Measurements from ENCODE around the gene AK9. TPM values are rescaled to one million over a fixed set of nuclear protein-coding genes. Genes with fewer than 3 reads are reported as not detected.

AK9 gene
- total RNA-seq, 5 donors from 2014 or later (not counting 1 experiment from before 2014, with no cell fraction given) = 7.9 to 12.6 (median 10.2) TPM

DNA sequence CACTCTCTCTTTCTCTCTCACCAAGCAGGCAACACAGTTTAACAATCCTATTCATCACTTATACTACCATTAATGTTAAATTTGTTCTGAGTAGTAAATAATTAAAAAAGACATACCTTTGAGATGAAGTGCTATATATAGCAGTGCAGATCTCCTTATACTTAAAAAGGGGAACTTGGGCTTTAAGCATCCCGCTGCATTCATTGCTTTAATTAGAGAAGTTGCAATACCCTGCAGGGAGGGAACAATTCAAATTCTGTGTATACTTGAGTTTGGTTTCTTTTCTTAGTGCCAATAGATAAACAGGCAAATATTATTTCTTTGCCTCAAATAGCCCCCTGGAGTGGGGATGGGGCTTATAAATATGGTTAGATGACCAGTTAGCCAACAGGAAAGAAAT, 197.1 kb downstream of the AK9 start:
- Histone ChIP-seq H3K4me3 (ENCODE audit: control insufficient read depth in 1 of 2, extremely low read depth in 1 of 2, low read length in 1 of 2) (no peak overlapping the region), H3K9me3 (no peaks in the 10 kb centered on the region), H3K4me1 (ENCODE audit: control insufficient read depth in 1 of 2, extremely low read depth in 1 of 2, insufficient read depth in 2 of 2, low read length in 2 of 2) (peaks cover 15 to 19% of the 10 kb centered on the region in 2 experiments), H3K27me3 (replicated peaks in 1 of 2; ENCODE audit: control insufficient read depth in 2 of 2, extremely low read depth in 1 of 2, insufficient read depth in 2 of 2, low read length in 1 of 2) (no peaks in the 10 kb centered on the region), H3K36me3 (ENCODE audit: control insufficient read depth in 2 of 2, extremely low read depth in 1 of 2, insufficient read depth in 1 of 2, low read length in 1 of 2) (no peaks in the 10 kb centered on the region), H3K27ac (ENCODE audit: low read length) (no peak overlapping the region)
- POLR2A ChIA-PET = no interaction called here
- DNase-seq = no peak
- Mint-ChIP-seq H3K27ac (no peak overlapping the region), H3K4me3 (no peak overlapping the region), H3K36me3 (no peaks in the 10 kb centered on the region), H3K27me3 (no peaks in the 10 kb centered on the region), H3K9me3 (no peaks in the 10 kb centered on the region), H3K4me1 (peaks cover 19 to 33% (median 28%) of the 10 kb centered on the region in 3 donors)
- CTCF ChIA-PET = no interaction called here
- no peak for ATAC-seq (replicated peaks in 1 of 4)
- WGBS (ENCODE audit: insufficient coverage) = no CpG with 5 or more reads among the region's 1 CpG

DNA sequence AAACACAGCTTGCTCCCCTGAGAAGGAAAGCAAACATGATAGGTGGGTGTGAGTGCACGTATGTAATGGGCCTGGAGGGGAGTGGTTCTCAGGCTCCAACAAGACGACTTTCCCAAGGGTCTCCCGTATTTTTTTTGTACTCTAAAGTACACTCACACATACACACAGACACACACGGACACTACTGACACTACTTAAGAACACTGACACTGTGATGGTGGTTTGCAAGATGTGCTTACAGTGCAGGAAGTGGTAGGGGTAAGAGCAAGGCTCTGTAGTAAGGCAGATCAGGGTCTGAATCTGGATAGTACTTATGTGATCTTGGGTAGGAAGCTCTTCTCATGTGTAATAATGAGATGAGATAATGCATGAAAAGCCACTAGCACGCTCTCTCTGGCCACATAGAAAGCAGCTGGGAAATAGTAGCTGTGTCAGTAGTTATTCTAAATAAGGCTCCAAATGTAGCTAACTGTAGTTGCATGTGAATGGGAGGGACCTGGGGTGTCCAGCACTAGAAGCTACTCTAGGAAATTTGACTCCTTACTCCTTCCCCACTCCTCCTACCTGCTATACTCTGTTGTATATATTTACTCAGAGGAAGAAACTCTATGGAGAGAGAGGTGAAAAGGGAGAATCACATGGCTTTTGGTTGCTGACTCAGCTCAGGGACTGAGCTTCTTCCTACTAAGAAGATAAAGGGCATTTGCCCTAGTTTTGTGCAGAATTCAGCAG, 199.6 kb downstream of the AK9 start:
- H3K36me3 Mint-ChIP-seq = no peaks in the 10 kb centered on the region
- Histone ChIP-seq H3K4me3 (ENCODE audit: control insufficient read depth in 1 of 2, extremely low read depth in 1 of 2, low read length in 1 of 2) (no peak overlapping the region), H3K9me3 (no peaks in the 10 kb centered on the region), H3K36me3 (ENCODE audit: control insufficient read depth in 2 of 2, extremely low read depth in 1 of 2, insufficient read depth in 1 of 2, low read length in 1 of 2) (no peaks in the 10 kb centered on the region), H3K27me3 (replicated peaks in 1 of 2; ENCODE audit: control insufficient read depth in 2 of 2, extremely low read depth in 1 of 2, insufficient read depth in 2 of 2, low read length in 1 of 2) (no peaks in the 10 kb centered on the region), H3K4me1 (ENCODE audit: control insufficient read depth in 1 of 2, extremely low read depth in 1 of 2, insufficient read depth in 2 of 2, low read length in 2 of 2) (peaks cover 15% of the 10 kb centered on the region in 2 experiments), H3K27ac (ENCODE audit: low read length) (peak overlapping the region; percentile 69)
- DNase-seq = peak in 17 of 35 experiments; percentile 4 to 56 (median 18)
- peaks cover 17 to 25% (median 19%) of the 10 kb centered on the region in 3 donors for H3K4me1 Mint-ChIP-seq
- no peaks in the 10 kb centered on the region for H3K9me3 Mint-ChIP-seq
- ATAC-seq (replicated peaks in 1 of 4) = peak; percentile 97 to 99 (median 99)
- ChIA-PET POLR2A (interaction anchor here in 1 of 2 donors (0.8 to 1.3 kb wide), 2 partner anchors 25 to 51 kb away, joined by 3 to 4 read pairs; partner anchors contain the start of genes PPIL6 and SMPD2), CTCF (interaction anchor here (0.7 to 1.4 kb wide), 9 partner anchors 8 to 548 kb away, joined by 3 to 20 read pairs (median 4); partner anchors contain the start of genes MICAL1 (in 1 of the 2) and ZBTB24 (in 1 of the 2))
- H3K4me3 Mint-ChIP-seq = peak overlapping the region in 1 of 3 donors; percentile 18
- 0% methylated on average over 1 of the region's 5 CpGs for WGBS (ENCODE audit: insufficient coverage)
- no peaks in the 10 kb centered on the region for H3K27me3 Mint-ChIP-seq
- H3K27ac Mint-ChIP-seq = peak overlapping the region; percentile 87 to 92

DNA sequence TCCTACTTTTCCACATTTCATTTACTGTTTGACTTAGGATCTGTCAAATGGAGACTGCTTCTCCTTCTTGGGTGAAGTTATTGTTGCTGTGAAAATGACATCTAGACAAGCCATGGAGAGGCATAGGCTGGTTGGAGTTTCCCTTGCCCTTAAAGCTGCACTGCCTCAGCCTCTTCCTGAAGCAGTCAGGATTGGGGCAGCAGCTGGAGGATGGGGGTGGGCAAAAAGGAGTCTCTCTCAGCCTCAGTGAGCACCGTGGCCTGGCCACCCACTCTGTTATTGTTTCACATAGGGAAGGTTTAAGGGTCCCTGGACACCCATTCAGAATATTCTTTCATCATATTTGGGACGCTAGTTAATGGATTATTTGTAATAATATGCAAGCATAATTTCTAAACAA, 200.3 kb downstream of the AK9 start:
- Mint-ChIP-seq H3K36me3 (no peaks in the 10 kb centered on the region), H3K27ac (peak overlapping the region; percentile 87 to 92), H3K27me3 (no peaks in the 10 kb centered on the region), H3K4me1 (peaks cover 17 to 23% (median 17%) of the 10 kb centered on the region in 3 donors), H3K4me3 (peak overlapping the region in 1 of 3 donors; percentile 18), H3K9me3 (no peaks in the 10 kb centered on the region)
- CTCF ChIA-PET = interaction anchor here (0.7 to 1.3 kb wide), 5 partner anchors 12 to 303 kb away, joined by 3 to 20 read pairs (median 4); no protein-coding TSS in a partner anchor
- H3K27ac ChIP-seq (ENCODE audit: low read length) = peak overlapping the region; percentile 69
- H3K36me3 ChIP-seq (ENCODE audit: control insufficient read depth in 2 of 2, extremely low read depth in 1 of 2, insufficient read depth in 1 of 2, low read length in 1 of 2) = no peaks in the 10 kb centered on the region
- DNase-seq (peak in 1 of 35 experiments; percentile 24), ATAC-seq (replicated peaks in 1 of 4) (peak in 1 of 4 experiments; percentile 42)
- peaks cover 15% of the 10 kb centered on the region in 2 experiments for H3K4me1 ChIP-seq (ENCODE audit: control insufficient read depth in 1 of 2, extremely low read depth in 1 of 2, insufficient read depth in 2 of 2, low read length in 2 of 2)
- no peak overlapping the region for H3K4me3 ChIP-seq (ENCODE audit: control insufficient read depth in 1 of 2, extremely low read depth in 1 of 2, low read length in 1 of 2)
- no peaks in the 10 kb centered on the region for H3K27me3 ChIP-seq (replicated peaks in 1 of 2; ENCODE audit: control insufficient read depth in 2 of 2, extremely low read depth in 1 of 2, insufficient read depth in 2 of 2, low read length in 1 of 2)
- H3K9me3 ChIP-seq = no peaks in the 10 kb centered on the region
- WGBS (ENCODE audit: insufficient coverage) = no CpG with 5 or more reads among the region's 2 CpGs
- POLR2A ChIA-PET = interaction anchor here in 1 of 2 donors (1.3 kb wide), 1 partner anchor 50 kb away, joined by 4 read pairs; the partner anchor contains the start of genes PPIL6 and SMPD2

DNA sequence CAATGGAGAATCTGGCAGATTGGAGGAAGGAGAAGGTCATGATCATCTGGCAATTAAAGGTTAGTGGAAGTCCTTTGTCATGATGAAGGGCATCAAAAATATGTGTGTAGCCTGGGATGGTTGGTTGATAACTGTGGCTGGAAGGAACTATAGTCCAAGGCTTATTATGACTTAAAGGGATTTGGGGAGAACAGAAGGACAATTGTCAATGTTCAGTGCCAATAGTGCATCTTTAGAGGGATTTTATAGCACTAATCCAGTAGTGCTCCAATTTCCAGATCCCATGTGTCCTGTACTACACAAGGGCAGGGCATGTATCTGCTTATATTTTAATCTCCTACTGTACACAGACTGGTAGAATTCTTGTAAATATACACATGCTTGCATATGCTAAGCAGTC, 203.0 kb downstream of the AK9 start:
- CTCF ChIA-PET = interaction anchor here in 1 of 2 donors (0.6 to 1.0 kb wide), 2 partner anchors 44 to 906 kb away, joined by 5 read pairs; no protein-coding TSS in a partner anchor
- Histone ChIP-seq H3K9me3 (no peaks in the 10 kb centered on the region), H3K36me3 (ENCODE audit: control insufficient read depth in 2 of 2, extremely low read depth in 1 of 2, insufficient read depth in 1 of 2, low read length in 1 of 2) (no peaks in the 10 kb centered on the region), H3K4me3 (ENCODE audit: control insufficient read depth in 1 of 2, extremely low read depth in 1 of 2, low read length in 1 of 2) (no peak overlapping the region), H3K4me1 (ENCODE audit: control insufficient read depth in 1 of 2, extremely low read depth in 1 of 2, insufficient read depth in 2 of 2, low read length in 2 of 2) (peaks cover 15% of the 10 kb centered on the region in 2 experiments), H3K27me3 (replicated peaks in 1 of 2; ENCODE audit: control insufficient read depth in 2 of 2, extremely low read depth in 1 of 2, insufficient read depth in 2 of 2, low read length in 1 of 2) (no peaks in the 10 kb centered on the region), H3K27ac (ENCODE audit: low read length) (no peak overlapping the region)
- peaks cover 27 to 33% (median 27%) of the 10 kb centered on the region in 3 donors for H3K4me1 Mint-ChIP-seq
- POLR2A ChIA-PET = no interaction called here
- DNase-seq (no peak), ATAC-seq (replicated peaks in 1 of 4) (no peak)
- H3K27me3 Mint-ChIP-seq = no peaks in the 10 kb centered on the region
- no peaks in the 10 kb centered on the region for H3K36me3 Mint-ChIP-seq
- H3K9me3 Mint-ChIP-seq = no peaks in the 10 kb centered on the region
- no peak overlapping the region for H3K4me3 Mint-ChIP-seq
- H3K27ac Mint-ChIP-seq = no peak overlapping the region

DNA sequence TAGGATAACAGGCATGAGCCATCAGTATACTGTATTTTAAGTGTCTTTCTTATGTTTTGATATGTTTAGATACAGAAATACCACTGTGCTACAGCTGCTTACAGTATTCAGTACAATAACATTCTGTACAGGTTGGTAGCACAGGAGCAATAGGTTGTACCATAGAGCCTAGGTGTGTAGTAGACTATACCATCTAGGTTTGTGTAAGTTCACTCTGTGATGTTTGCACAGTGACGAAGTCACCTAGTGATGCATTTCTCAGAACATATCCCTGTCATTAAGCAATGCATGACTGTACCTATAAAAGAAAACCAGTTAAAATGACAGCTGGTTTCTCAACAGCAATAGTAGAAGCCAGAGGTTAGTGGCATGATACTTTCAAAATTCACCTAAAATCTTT, 204.9 kb downstream of the AK9 start:
- Histone ChIP-seq H3K27ac (ENCODE audit: low read length) (no peak overlapping the region), H3K4me3 (ENCODE audit: control insufficient read depth in 1 of 2, extremely low read depth in 1 of 2, low read length in 1 of 2) (no peak overlapping the region), H3K36me3 (ENCODE audit: control insufficient read depth in 2 of 2, extremely low read depth in 1 of 2, insufficient read depth in 1 of 2, low read length in 1 of 2) (peaks cover 0 to under 1% of the 10 kb centered on the region in 2 donors), H3K27me3 (replicated peaks in 1 of 2; ENCODE audit: control insufficient read depth in 2 of 2, extremely low read depth in 1 of 2, insufficient read depth in 2 of 2, low read length in 1 of 2) (no peaks in the 10 kb centered on the region), H3K9me3 (no peaks in the 10 kb centered on the region), H3K4me1 (ENCODE audit: control insufficient read depth in 1 of 2, extremely low read depth in 1 of 2, insufficient read depth in 2 of 2, low read length in 2 of 2) (peaks cover 20 to 21% of the 10 kb centered on the region in 2 experiments)
- ATAC-seq (replicated peaks in 1 of 4) = no peak
- no CpG with 5 or more reads among the region's 1 CpG for WGBS (ENCODE audit: insufficient coverage)
- H3K4me3 Mint-ChIP-seq = no peak overlapping the region
- peaks cover 28 to 36% (median 31%) of the 10 kb centered on the region in 3 donors for H3K4me1 Mint-ChIP-seq
- no peaks in the 10 kb centered on the region for H3K27me3 Mint-ChIP-seq
- no peak overlapping the region for H3K27ac Mint-ChIP-seq
- peaks cover 13% of the 10 kb centered on the region for H3K36me3 Mint-ChIP-seq
- DNase-seq = no peak
- ChIA-PET POLR2A (no interaction called here), CTCF (interaction anchor here in 1 of 2 donors (0.7 to 1.1 kb wide), 2 partner anchors 101 to 102 kb away, joined by 3 to 5 read pairs; no protein-coding TSS in a partner anchor)
- H3K9me3 Mint-ChIP-seq = no peaks in the 10 kb centered on the region

DNA sequence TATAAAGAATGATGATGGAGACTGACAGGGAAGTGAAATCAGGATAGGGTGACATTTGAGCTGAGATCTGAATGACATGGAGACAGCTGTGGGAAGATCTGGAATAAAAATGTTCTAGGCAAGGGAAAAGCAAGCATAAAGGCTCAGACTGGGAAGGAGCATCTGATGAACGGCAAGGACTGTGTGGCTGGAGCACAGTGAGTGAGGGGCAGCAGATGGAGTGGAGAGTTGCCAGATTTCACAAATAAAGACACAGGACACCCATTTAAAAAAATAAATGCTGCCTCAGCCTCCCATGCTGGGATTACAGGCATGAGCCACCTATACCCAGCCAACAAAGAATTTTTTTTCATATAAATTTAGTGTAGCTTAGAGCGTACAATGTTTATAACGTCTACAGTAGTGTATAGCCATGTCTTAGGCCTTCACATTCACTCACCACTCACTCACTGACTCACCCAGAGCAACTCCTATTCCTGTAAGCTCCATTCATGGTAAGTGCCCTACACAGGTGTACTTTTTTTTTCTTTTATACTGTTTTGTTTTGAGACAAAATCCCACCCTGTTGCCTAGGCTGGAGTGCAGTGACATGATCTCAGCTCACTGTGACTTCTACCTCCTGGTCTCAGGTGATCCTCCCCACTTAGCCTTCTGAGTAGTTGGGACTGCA, 205.6 kb downstream of the AK9 start:
- no peaks in the 10 kb centered on the region for H3K9me3 ChIP-seq
- H3K27me3 ChIP-seq (replicated peaks in 1 of 2; ENCODE audit: control insufficient read depth in 2 of 2, extremely low read depth in 1 of 2, insufficient read depth in 2 of 2, low read length in 1 of 2) = no peaks in the 10 kb centered on the region
- no peak for DNase-seq
- ATAC-seq (replicated peaks in 1 of 4) = no peak
- WGBS (ENCODE audit: insufficient coverage) = no CpG with 5 or more reads among the region's 3 CpGs
- no peak overlapping the region for H3K4me3 ChIP-seq (ENCODE audit: control insufficient read depth in 1 of 2, extremely low read depth in 1 of 2, low read length in 1 of 2)
- Mint-ChIP-seq H3K27ac (peak overlapping the region in 1 of 2 donors; percentile 34), H3K9me3 (no peaks in the 10 kb centered on the region), H3K36me3 (peaks cover 17% of the 10 kb centered on the region), H3K27me3 (no peaks in the 10 kb centered on the region), H3K4me1 (peaks cover 28 to 37% (median 32%) of the 10 kb centered on the region in 3 donors), H3K4me3 (no peak overlapping the region)
- ChIA-PET POLR2A (no interaction called here), CTCF (interaction anchor here (0.7 to 1.1 kb wide), 3 partner anchors 44 to 101 kb away, joined by 3 to 5 read pairs (median 3); no protein-coding TSS in a partner anchor)
- H3K27ac ChIP-seq (ENCODE audit: low read length) = no peak overlapping the region
- peaks cover 0 to 7% of the 10 kb centered on the region in 2 donors for H3K36me3 ChIP-seq (ENCODE audit: control insufficient read depth in 2 of 2, extremely low read depth in 1 of 2, insufficient read depth in 1 of 2, low read length in 1 of 2)
- H3K4me1 ChIP-seq (ENCODE audit: control insufficient read depth in 1 of 2, extremely low read depth in 1 of 2, insufficient read depth in 2 of 2, low read length in 2 of 2) = peaks cover 21% of the 10 kb centered on the region in 2 experiments
